Right hindlimb (tissue), 1 donor: ENCODE data around the gene SEMA6D.

Source experiments
- DNase-seq: peaks from one replicate; pipeline ENCODE4 v3.0.0-alpha.2; 2018

Gene SEMA6D

DNA sequence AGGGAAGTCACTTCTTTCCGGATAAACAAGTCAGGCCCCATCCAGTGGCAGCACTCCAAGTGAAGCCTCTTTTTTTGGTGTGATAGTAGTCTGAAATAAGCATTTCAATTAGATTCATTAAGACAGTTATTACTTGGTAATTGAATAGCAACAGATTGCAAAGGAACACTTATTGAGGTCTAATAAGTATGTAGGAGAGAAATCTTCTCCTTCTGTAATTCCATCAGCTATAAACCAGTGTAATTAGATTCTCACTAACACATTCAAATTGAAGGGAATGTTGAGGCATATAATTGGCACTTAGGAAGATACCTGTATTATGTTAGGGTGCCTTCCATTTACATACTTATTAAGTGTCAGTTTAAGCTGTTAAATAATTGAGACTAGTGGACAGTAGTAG, 73.9 kb downstream of the SEMA6D start:
- DNase-seq: no peak

DNA sequence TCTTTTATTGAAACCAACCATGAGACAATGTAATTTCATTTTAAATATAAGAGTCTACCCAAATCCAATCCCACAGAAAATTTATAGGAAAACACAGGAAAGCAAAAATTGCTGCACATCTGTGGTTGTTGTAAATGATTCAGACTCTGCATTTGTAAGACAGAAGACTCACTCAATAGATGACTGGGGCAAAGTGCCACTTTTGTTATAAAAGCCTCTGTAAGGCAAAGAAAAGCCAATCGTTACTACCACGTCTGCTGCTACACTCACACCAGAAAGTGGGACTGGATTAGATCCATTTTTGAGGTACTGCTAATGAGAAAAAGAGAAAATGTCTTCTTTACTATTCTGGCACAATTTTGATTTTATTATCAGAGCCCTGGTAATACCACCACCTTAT, 74.9 kb downstream of the SEMA6D start:
- DNase-seq: no peak

DNA sequence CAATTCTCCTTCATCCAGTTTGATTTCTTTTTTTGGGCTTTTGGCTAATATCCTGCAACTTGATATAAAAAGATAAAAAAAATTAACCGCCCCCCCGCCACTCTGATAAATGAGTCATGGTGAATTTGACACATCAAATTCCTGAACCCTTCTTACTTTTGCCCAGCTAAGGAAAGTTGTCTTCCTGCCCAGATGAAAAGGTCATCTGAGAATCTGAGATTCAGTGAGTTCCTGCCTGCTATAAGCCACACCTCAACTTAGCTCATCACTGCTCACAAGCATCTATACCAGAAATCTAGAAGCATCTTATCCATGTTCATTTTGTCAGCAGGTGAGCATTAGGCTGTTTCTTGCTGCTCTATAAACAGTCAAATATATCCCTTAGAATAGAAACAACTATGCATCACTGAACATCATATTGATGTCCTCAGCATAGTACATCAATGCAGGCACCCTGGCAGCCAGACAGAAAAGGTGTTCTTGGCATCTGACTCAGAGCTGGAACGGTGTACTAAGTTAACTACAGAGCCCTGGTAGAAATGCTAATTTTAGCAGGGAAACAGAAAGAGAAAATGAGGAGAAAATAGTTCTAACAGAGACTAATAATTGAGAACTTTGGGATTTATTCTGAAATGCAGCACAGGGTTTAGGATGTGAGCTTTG, 77.1 kb downstream of the SEMA6D start:
- DNase-seq: no peak

DNA sequence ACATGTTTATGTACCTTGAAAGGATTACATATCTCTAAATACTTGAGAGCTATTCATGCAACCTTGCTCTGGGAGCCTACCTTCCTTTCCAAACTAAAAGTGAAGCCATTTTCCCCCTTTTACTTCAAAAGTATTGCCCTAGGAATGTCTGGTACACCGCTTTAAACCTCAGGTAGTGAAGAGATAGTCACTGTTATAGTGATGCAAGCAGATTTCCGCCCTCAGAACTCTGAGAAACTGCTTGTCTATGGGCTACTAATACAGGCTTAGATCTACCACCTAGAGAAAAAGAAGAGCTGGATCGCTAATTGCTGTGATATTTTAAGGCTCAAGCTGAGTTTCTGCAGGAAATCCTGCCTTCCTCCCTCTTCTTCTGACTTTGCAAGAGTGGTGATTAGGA, 78.6 kb downstream of the SEMA6D start:
- DNase-seq: no peak

DNA sequence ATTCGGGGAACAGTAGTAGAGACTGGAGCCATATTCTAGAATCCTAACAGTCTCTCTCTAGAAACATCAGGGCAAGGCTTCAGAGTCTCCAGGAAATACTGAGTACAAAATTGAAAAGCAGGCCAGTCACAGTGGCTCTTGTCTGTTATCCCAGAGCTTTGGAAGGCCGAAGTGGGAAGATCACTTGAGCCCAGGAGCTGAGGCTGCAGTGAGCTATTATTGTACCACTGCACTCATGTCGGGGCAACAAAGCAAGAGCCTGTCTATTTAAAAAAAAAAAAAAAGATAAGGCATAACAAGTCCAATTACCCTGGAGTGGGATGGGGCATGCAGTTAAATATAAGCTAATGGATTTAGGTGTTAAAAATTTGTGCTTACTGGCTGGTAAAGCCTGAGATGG, 79.0 kb downstream of the SEMA6D start:
- DNase-seq: no peak

DNA sequence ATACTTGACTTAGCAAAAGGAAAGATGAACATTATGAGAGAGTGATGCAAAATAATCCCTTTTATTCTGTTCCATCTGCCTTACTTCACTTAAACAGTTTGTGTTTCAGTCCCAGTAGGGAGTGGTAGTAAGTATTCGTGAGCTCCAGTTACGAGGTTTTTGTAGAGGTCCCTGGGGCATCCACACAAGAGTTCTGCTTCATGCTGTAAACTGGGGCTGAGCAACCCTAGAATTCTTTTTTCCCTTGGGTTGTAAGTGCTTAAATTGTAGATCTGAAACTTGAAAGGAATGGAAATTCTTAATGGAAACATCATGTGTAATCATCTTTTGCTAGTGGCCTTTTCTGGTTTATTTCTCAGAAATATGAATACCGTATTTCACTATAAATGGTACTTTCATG, 79.5 kb downstream of the SEMA6D start:
- DNase-seq: peak; percentile 25

DNA sequence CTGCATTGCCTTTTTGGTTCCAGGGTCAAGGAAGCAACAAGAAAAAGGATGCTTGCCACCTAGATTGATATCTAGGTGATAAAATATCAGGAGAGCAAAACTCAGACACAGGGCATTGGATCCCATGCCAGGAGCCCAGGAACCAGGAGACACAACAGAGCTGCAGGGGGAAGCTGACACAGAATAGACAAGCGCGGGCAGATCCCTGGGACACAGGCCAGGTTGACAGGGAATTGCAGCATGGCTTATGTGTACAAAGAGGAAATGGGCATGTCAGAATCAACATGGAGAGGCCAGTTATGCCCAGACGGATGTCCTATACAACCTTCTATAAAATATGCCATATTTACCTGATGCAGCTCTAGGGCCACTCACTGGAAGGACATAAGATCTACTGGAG, 84.2 kb downstream of the SEMA6D start:
- DNase-seq: no peak

DNA sequence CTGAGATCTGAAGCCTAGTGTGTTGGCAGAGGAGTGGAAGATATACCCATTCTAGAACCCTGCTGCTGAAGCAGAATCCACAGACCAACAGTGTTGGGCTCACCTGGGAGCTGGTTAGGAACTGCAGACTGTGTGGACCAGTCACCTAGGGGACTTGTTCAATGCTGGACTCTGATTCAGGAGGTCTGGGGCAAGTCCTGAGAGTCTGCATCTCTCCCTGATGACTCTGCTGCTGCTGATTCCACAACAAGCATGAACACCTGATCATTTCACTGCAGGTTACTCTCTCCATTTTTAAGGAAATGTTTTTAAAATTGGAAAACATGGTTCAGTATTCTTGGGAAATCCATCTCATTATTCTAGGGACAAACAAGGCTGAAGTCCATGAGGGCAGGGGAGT, 84.9 kb downstream of the SEMA6D start:
- no peak for DNase-seq

DNA sequence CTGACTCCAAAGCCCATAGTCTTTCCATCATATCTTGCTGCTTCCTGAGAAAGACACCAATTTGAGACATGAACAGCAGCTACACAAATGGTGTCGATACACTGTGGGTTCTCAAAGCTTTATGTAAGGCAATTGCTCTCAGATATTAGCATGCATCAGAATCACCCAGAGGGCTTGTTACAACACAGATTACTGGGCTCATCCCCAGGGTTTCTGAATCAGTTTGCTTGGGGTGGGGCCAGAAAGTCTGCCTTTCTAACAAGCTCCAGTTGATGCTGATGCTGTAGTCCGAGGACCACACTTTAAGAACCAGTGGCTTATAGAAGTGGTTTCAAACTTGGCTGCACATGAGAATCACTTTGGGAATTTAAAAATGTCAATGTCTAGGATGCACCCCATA, 86.5 kb downstream of the SEMA6D start:
- no peak for DNase-seq

DNA sequence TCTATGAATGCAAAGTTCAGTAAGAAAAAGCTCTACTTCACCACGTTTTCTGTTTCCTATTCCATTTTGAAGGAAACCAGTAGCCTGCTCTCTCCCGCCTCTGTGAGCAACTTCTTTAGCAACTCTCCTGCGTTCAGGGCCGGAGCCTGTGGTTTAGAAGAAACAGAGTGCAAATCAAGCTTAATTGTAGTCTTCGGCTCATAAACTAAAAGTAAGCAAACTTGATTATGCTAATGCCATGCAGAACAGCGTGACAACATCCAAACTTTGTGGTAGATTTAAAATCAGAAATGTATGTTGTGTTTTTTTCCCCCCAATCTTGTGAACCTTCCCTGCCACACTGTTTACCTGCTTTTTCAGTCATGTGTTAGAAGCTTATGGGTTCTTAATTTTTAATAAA, 87.4 kb downstream of the SEMA6D start:
- no peak for DNase-seq

DNA sequence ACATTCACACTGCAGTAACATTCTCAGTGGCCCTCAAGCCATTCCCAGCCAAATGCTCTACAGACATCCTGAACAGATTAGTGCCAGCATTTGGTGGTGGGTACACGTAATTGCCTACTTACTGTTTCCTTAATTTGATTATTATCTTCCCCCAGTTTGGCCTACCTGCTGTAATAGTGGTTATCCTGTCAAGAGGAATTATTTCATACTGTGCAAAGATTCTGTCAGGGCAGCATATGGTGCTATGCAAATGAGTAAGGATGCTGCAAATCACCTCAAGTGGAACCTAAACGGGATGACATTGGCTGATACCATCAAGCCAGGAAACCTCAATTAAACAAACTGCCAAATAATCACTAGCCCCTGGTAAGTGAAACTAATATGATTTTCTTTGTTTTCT, 88.7 kb downstream of the SEMA6D start:
- no peak for DNase-seq

DNA sequence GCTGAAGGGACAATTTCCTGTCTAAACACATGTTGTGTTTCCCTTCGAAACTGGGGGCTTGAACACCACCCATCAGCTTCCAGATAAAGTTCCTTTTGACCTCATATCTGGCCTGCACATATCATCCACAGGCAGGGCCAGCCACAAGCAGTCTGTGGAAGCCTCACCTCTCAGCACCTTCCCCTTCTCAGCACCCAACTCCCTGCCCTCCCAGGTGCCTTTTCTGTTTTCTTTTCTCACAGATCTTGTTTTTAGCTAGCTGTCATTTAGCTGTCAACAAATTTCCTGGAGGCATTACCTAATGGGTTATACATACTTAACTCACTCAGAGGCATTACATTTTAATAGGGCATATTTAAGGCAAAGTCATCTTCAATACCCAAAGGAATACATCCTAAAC, 93.9 kb downstream of the SEMA6D start:
- no peak for DNase-seq

DNA sequence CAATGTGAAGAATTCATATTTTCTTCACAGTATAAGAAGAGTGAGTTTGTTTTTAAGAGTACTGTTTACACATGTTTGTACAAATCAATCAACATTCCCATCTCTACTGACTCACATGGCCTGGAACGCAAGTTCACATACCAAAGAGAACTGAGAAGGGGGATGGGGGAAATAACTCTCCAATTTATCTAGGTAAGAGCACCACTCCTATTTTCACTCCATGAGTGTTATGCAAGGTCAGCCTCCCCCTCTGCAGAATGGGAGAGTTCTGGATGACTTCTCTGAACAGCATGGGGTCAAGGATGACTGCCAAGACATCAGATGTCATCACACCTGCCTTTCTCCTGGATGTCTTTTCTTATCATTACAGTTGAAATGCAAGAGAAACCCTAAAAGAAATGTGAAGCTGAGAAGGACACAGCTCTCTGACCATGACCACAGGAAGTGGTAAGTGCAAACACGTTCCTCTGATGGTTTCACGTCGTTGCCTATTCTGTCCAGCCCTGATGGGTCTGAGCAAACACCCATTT, 95.2 kb downstream of the SEMA6D start:
- no peak for DNase-seq

DNA sequence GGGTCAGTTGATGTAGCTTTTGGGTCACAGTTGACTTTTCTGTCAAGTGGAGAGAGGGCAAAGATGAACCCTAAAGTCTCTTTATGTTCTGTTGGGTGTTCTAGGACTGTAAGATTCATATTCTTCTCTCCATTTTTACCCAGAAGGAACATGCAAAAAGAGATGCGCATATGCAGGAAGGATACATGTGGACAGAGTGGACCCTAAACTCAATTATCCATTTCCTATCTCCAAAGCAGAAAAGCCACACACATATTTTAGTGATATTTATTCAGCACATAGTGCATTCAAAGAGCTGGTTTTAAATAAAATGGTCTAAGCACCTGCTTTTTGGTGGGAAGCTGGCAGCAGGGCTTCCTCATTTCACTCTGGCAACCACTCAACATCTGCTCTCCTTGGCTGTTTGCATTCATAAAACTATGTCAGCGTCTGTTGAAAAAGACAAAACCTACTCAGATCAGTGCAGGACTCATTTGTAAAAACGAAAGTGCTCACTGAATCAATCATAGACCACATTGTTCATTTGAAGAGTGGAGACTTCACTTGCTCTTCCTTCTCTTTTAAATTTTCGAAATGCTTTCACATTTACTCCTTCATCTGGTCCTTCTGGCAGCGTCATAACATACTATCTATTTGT, 96.6 kb downstream of the SEMA6D start:
- no peak for DNase-seq

DNA sequence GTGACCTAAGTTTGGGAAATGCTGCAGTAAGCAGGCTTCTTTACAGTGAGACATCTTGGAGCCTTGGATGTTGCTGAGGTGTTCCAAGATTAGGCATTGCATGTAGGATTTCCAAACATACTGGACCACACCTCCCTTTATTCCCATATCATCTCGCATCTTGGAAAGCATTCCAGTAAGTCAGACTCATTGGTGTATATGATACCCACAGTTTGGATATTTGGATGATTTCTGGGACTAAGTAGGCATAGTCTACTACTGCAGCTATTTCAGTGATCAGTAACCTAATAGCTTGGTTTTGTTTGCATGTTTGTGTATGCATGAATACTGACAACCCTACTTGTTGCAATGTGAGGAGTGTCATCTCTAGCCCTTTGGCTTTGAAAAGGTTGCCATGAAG, 97.3 kb downstream of the SEMA6D start:
- no peak for DNase-seq

DNA sequence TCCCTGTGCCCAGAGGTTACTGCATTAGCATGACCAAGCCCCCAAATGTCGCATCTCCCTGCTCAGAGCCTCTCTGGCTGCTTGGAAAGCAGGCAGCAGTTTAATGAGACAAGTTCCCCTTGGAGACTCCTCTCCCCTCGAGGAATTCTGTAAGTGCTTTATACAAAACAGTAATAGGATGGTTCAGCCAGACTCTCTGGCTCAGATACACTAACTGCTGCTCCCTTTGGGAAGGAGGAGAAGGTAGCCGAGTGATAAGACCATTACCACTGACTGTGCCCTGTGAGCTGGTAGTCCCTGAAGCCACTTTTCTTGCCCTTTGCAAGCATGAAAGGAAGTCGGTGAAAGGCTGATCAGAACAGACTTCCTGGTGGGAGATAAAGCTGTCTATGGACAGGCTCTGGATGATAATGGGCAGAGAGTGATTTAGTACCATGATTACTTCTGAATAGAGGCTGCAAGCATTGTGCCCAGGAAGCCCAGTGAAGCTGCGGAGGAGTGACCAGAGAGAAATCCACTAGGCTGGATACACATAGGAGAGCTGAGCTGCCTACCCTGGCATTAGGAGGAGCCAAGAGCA, 100.8 kb downstream of the SEMA6D start:
- DNase-seq: no peak

DNA sequence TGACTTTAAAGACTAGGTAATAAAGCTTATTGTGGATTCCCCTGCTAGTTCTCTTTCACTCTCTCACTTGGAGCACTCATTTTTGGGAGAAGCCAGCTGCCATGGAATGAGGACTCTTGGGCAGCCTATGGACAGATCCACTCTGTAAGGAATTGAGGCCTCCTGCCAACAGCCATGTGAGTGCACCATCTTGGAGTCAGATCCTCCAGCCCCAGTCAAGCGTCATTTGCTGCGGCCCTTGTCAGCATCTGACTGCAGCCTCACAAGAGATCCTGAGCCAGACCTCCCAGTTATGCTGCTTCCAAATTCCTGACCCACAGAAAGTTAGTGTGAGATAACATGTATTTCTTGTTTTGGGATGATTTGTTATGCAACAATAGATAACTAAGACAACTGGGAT, 101.9 kb downstream of the SEMA6D start:
- no peak for DNase-seq

DNA sequence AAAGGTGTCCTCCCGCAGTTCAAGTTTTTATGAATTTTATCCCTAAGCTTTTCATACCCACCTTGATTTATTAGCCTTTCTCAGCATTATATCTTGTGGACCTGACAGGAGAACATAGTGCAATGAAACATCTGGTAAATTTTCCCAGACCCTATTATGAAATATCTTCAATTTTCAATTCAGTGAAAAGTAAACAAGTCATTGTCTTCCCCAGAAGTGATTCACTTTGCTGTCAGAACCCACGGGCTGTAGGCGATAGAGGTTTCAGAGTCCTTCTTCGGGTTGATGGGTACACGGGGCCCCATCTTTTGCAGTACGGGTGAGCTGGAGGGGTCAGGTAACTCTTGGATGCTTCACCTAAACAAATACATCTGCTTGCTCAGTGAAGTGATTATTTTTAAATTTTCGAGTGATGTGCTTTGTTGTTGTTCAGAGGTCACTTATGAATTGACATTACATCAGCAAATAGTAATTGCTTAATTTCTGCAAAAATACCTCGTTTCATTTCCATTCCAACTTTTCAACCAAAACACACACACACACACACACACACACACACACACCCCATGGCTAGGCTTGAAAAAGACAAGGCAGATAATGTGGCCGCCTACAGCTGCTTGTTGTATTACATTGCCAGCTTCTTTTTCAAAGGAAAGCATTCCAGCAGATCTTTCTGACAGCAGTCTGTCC, 102.9 kb downstream of the SEMA6D start:
- DNase-seq: no peak

DNA sequence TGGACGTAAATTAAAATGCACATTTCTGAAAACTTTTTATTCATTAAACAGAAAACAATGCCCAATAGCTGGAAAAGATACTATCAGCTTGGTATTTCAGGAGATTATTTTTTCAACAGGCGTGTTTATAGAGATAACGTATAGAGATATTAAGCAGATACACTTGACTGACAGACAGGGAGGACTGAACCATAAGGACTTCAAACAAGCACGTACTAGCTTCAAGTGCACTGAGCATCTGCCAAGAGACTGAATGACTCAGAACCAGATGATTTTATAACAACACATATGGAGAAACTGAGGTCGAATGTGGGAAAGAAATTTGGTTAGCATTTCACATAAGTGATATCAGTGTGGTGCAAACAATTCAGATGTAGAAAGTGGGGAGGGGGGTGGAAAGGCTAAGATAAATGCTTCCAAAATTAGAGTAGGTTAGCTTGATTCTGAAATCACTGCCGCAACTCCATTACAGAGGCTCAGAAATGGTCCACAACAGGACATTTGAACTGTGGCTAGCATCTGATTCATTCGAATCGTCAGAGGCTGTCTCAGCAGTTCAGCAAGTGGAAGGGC, 103.5 kb downstream of the SEMA6D start:
- no peak for DNase-seq

DNA sequence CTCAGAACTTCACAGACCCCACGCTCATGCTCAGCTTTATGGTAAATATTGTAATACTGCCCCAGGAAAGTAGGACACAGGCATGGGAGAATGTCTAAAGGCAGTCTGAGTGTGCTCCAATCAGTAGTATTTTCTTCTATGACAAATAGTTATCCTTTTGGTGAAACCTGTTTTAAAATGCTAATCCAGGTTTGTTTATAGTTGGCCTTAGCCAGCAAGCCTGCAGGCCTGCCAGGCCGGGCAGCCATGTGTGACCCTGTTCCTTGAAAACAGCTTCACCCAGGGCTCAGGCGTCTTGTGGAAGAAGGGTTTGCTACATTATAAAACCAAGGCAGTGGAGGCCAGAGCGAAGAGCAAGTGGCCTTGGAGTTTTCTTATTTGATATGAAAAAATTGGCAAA, 104.7 kb downstream of the SEMA6D start:
- DNase-seq: no peak
